ENCODE data around the gene RBFOX2.

The RBFOX2 gene

DNA sequence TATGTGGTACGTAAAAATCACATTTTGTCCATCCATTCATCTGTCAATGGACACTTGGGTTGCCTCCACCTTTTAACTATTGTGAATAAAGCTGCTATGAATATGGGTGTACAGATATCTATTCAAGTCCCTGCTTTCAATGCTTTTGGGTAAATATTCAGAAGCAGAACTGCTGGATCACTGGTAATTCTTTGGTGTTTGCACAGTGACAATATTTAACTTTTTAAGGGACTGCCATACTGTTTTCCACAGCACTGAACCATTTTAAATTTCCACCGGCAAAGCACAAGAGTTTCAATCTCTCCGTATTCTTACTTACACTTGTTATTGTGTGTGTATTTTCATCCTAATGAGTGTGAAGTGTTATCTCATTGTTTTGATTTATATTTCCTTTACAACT lies 79.4 kb downstream of the RBFOX2 start:
- Histone ChIP-seq H3F3A (ENCODE audit: insufficient read depth, low read length) (no peaks in the 10 kb centered on the region), H3K27ac (ENCODE audit: low read depth, low read length, poor library complexity, severe bottlenecking) (no peak overlapping the region), H3K36me3 (ENCODE audit: insufficient read depth, low read length) (no peaks in the 10 kb centered on the region), H3K9ac (ENCODE audit: low read length) (no peak overlapping the region), H3K79me2 (ENCODE audit: insufficient read depth, low read length) (no peaks in the 10 kb centered on the region), H4K20me1 (ENCODE audit: insufficient read depth, low read length) (no peaks in the 10 kb centered on the region), H3K4me3 (ENCODE audit: low read depth, low read length, poor library complexity, severe bottlenecking) (no peak overlapping the region), H3K9me2 (ENCODE audit: low read depth, low read length) (no peaks in the 10 kb centered on the region), H3K27me3 (ENCODE audit: insufficient read depth, low read length) (no peaks in the 10 kb centered on the region), H3K4me1 (ENCODE audit: insufficient read depth, low read length, severe bottlenecking) (no peaks in the 10 kb centered on the region), H3K4me2 (ENCODE audit: low read length) (no peak overlapping the region), H2AFZ (ENCODE audit: low read length) (no peak overlapping the region), H3K9me3 (ENCODE audit: low read length) (no peaks in the 10 kb centered on the region)
- TF ChIP-seq EZH2 (IDR thresholded peaks at IDR 0.05; ENCODE audit: borderline replicate concordance, low read length) = no peak
- TF ChIP-seq, protein P1, sequence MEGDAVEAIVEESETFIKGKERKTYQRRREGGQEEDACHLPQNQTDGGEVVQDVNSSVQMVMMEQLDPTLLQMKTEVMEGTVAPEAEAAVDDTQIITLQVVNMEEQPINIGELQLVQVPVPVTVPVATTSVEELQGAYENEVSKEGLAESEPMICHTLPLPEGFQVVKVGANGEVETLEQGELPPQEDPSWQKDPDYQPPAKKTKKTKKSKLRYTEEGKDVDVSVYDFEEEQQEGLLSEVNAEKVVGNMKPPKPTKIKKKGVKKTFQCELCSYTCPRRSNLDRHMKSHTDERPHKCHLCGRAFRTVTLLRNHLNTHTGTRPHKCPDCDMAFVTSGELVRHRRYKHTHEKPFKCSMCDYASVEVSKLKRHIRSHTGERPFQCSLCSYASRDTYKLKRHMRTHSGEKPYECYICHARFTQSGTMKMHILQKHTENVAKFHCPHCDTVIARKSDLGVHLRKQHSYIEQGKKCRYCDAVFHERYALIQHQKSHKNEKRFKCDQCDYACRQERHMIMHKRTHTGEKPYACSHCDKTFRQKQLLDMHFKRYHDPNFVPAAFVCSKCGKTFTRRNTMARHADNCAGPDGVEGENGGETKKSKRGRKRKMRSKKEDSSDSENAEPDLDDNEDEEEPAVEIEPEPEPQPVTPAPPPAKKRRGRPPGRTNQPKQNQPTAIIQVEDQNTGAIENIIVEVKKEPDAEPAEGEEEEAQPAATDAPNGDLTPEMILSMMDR (IDR thresholded peaks at IDR 0.05; ENCODE audit: low read length) = no peak

DNA sequence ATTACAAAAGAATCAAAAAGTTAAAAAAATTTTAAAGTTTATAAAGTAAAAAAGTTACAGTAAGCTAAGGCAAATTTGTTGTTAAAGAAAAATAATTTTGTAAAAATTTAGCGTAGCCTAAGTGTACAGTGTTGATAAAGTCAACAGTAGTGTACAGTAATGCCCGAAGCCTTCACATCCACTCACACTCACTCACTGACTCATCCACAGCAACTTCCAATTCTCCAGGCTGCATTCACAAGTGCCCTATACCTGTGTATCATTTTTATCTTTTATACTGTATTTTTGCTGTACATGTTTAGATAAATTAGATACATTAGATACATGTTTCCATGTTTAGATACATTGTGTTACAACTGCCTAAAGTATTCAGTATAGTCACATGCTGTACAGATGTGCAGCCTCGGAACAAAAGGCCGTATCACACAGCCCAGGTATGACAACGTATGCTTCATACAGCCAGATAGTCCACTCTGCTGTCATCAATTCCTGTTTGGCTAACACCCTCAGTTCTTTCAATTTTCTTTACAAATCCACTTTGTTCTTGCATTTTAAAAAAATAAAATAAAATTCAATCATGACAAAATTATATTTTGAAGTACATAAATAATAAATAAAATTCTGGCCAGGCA lies 80.7 kb downstream of the RBFOX2 start:
- Histone ChIP-seq H3K4me3 (ENCODE audit: low read depth, low read length, poor library complexity, severe bottlenecking) (no peak overlapping the region), H3K9me3 (ENCODE audit: low read length) (no peaks in the 10 kb centered on the region), H3K79me2 (ENCODE audit: insufficient read depth, low read length) (no peaks in the 10 kb centered on the region), H3K9ac (ENCODE audit: low read length) (no peak overlapping the region), H3K4me1 (ENCODE audit: insufficient read depth, low read length, severe bottlenecking) (no peaks in the 10 kb centered on the region), H3K4me2 (ENCODE audit: low read length) (no peak overlapping the region), H3K27ac (ENCODE audit: low read depth, low read length, poor library complexity, severe bottlenecking) (no peak overlapping the region), H3K27me3 (ENCODE audit: insufficient read depth, low read length) (no peaks in the 10 kb centered on the region), H2AFZ (ENCODE audit: low read length) (no peak overlapping the region), H4K20me1 (ENCODE audit: insufficient read depth, low read length) (no peaks in the 10 kb centered on the region), H3K9me2 (ENCODE audit: low read depth, low read length) (no peaks in the 10 kb centered on the region), H3F3A (ENCODE audit: insufficient read depth, low read length) (no peaks in the 10 kb centered on the region), H3K36me3 (ENCODE audit: insufficient read depth, low read length) (no peaks in the 10 kb centered on the region)
- TF ChIP-seq, protein P1 (IDR thresholded peaks at IDR 0.05; ENCODE audit: low read length) = no peak
- TF ChIP-seq EZH2 (IDR thresholded peaks at IDR 0.05; ENCODE audit: borderline replicate concordance, low read length) = no peak

DNA sequence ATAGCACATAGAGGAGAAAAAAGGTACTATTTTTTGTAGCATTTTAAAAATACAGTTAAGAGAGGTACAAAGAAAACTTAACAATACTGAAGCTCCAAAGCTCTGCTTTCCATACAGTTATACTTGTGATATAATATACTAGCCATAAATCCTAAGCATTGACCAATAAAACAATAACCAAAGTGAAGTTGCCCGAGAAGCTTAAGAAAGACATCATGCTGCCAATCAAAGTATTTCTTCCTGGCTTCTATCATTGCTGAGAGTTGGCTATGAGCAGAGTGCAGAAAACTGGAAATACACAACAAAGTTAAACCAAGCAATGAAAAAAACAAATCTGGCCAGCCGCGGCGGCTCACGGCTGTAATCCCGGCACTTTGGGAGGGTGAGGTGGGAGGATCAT lies 84.2 kb downstream of the RBFOX2 start:
- Histone ChIP-seq H3K4me2 (ENCODE audit: low read length) (no peak overlapping the region), H3K27me3 (ENCODE audit: insufficient read depth, low read length) (no peaks in the 10 kb centered on the region), H3K9ac (ENCODE audit: low read length) (no peak overlapping the region), H3K9me3 (ENCODE audit: low read length) (no peaks in the 10 kb centered on the region), H3K4me1 (ENCODE audit: insufficient read depth, low read length, severe bottlenecking) (no peaks in the 10 kb centered on the region), H3K4me3 (ENCODE audit: low read depth, low read length, poor library complexity, severe bottlenecking) (no peak overlapping the region), H3K79me2 (ENCODE audit: insufficient read depth, low read length) (no peaks in the 10 kb centered on the region), H3K9me2 (ENCODE audit: low read depth, low read length) (no peaks in the 10 kb centered on the region), H3K27ac (ENCODE audit: low read depth, low read length, poor library complexity, severe bottlenecking) (no peak overlapping the region), H3F3A (ENCODE audit: insufficient read depth, low read length) (no peaks in the 10 kb centered on the region), H2AFZ (ENCODE audit: low read length) (no peak overlapping the region), H3K36me3 (ENCODE audit: insufficient read depth, low read length) (no peaks in the 10 kb centered on the region), H4K20me1 (ENCODE audit: insufficient read depth, low read length) (no peaks in the 10 kb centered on the region)
- no peak for TF ChIP-seq EZH2 (IDR thresholded peaks at IDR 0.05; ENCODE audit: borderline replicate concordance, low read length)
- TF ChIP-seq, protein P1 (IDR thresholded peaks at IDR 0.05; ENCODE audit: low read length) = no peak

Measured in OCI-LY1 (cell line).